K562 (cell line): Measurements from ENCODE around the gene SKOR1. TPM values are rescaled to one million over a fixed set of nuclear protein-coding genes. Genes with fewer than 3 reads are reported as not detected.

Experiments
- ATAC-seq: fragments of 200-7000 bp; cut with Tn5 transposase; 3 replicates; pipeline ENCODE4 v1.9.1; 2020; ENCODE audit warnings: moderate library complexity
- BruUV-seq: library from RNA; stranded (reverse); fragments of 400-500 nt; replicated peaks from 2 replicates; lab custom pipeline; 2021; lab: Mats Ljungman, UMichigan
- CTCF ChIA-PET: fragments of 300-600 bp; formaldehyde crosslinking; extraction: SDS; loops from one replicate; lab custom pipeline; 2021; ENCODE audit warnings: low intra/inter-chr PET ratio; lab: Yijun Ruan, JAX
- POLR2A ChIA-PET: fragments of 300-600, 350-650 bp; sonication (Branson Sonifier 250); formaldehyde crosslinking; extraction: SDS; loops from one replicate; lab custom pipeline; 2021; ENCODE audit warnings: antibody characterized with exemption, inconsistent platforms; lab: Yijun Ruan, JAX
- DNase-seq, 4 experiments: peaks; one replicate each; pipeline versions ENCODE4 v3.0.0 to v3.0.0-alpha.2; 2011 to 2018; ENCODE audit warnings: low spot score in 3 of 4, mixed read lengths in 3 of 4; ENCODE audit errors: extremely low read depth in 1 of 4
- FAIRE-seq: peaks from 2 replicates; lab custom pipeline; 2011; peaks lifted over from hg19 to GRCh38; lab: Jason Lieb, UNC
- H2AFZ ChIP-seq: 2 replicates; pipeline ENCODE4 v1.6.0; 2011; ENCODE audit warnings: low read depth, low read length, control low read depth, inconsistent platforms
- H3K27ac ChIP-seq: fragments of 200-600 bp; 3 replicates; pipeline ENCODE4 v1.8.0; 2011; ENCODE audit warnings: low read depth, mild to moderate bottlenecking, control low read depth, inconsistent platforms, low read length, moderate library complexity, mixed read lengths; ENCODE audit errors: extremely low read depth
- H3K27me3 ChIP-seq, 2 experiments: fragments of 300-600 bp in 1 of 2; 2 replicates in 1 of 2; 3 replicates in 1 of 2; pipeline versions ENCODE4 v1.6.0 to v1.8.0; 2011; ENCODE audit warnings: inconsistent platforms in 2 of 2, low read length in 2 of 2, mild to moderate bottlenecking in 1 of 2, mixed read lengths in 1 of 2, moderate library complexity in 1 of 2; ENCODE audit not compliant: control insufficient read depth in 2 of 2, insufficient read depth in 2 of 2
- H3K36me3 ChIP-seq: fragments of 300-600 bp; 3 replicates; pipeline ENCODE4 v1.8.0; 2011; ENCODE audit warnings: mild to moderate bottlenecking, low read length, inconsistent platforms; ENCODE audit not compliant: control insufficient read depth, insufficient read depth
- H3K4me1 ChIP-seq, 2 experiments: fragments of 200-600 bp in 1 of 2; replicated peaks in 1 of 2; 2 replicates in 1 of 2; 3 replicates in 1 of 2; pipeline versions ENCODE4 v1.5.1 to v1.8.0; 2011; ENCODE audit warnings: inconsistent platforms in 2 of 2, low read length in 2 of 2, mild to moderate bottlenecking in 1 of 2, mixed read lengths in 1 of 2, moderate library complexity in 1 of 2; ENCODE audit not compliant: control insufficient read depth in 2 of 2, insufficient read depth in 2 of 2
- H3K4me2 ChIP-seq: 2 replicates; pipeline ENCODE4 v1.6.1; 2011; ENCODE audit warnings: low read length, control low read depth, inconsistent platforms, mixed read lengths; ENCODE audit not compliant: insufficient read depth
- H3K4me3 ChIP-seq: fragments of 200-600 bp; sonication (generic), shearing (Covaris generic); 2 replicates; pipeline ENCODE4 v1.5.1; 2016; ENCODE audit warnings: control low read depth, inconsistent platforms
- H3K79me2 ChIP-seq: fragments of 200-600 bp; 3 replicates; pipeline ENCODE4 v1.8.0; 2011; ENCODE audit warnings: low read length, inconsistent platforms; ENCODE audit not compliant: control insufficient read depth, insufficient read depth
- H3K9ac ChIP-seq, 2 experiments: 2 replicates each; pipeline versions ENCODE4 v1.6.0 to v1.6.1; 2011; ENCODE audit warnings: low read depth in 2 of 2, low read length in 2 of 2, control low read depth in 1 of 2, inconsistent platforms in 1 of 2, mild to moderate bottlenecking in 1 of 2, mixed read lengths in 1 of 2; ENCODE audit not compliant: insufficient read depth in 1 of 2
- H3K9me1 ChIP-seq: one replicate; pipeline ENCODE4 v1.6.0; 2011; ENCODE audit warnings: inconsistent platforms, mild to moderate bottlenecking, low read length, moderate library complexity; ENCODE audit not compliant: control insufficient read depth, insufficient read depth
- H3K9me3 ChIP-seq: replicated peaks from 2 replicates; pipeline ENCODE4 v1.5.1; 2011; ENCODE audit warnings: low read depth, low read length, inconsistent platforms; ENCODE audit not compliant: control insufficient read depth, insufficient read depth
- H4K20me1 ChIP-seq: replicated peaks from 2 replicates; pipeline ENCODE4 v1.6.1; 2011; ENCODE audit warnings: low read length, inconsistent platforms, mixed read lengths; ENCODE audit not compliant: control insufficient read depth, insufficient read depth
- EZH2 ChIP-seq: IDR thresholded peaks from 2 replicates; pipeline ENCODE4 v1.6.1; 2012; ENCODE audit warnings: low read depth, mild to moderate bottlenecking, inconsistent platforms, low read length, borderline replicate concordance
- HDAC8 ChIP-seq: fragments of 450-650 bp; IDR thresholded peaks from 2 replicates; pipeline ENCODE4 v1.6.1; 2016; ENCODE audit warnings: mild to moderate bottlenecking, missing genetic modification characterization, moderate library complexity, missing compliant biosample characterization
- ILF3 ChIP-seq: fragments of 450-650 bp; IDR thresholded peaks from 2 replicates; pipeline ENCODE4 v1.6.1; 2018; ENCODE audit warnings: antibody characterized with exemption, mild to moderate bottlenecking, moderate library complexity, borderline replicate concordance
- IRF2 ChIP-seq: sonication (generic); formaldehyde crosslinking; IDR thresholded peaks from 2 replicates; pipeline ENCODE4 v1.8.1; 2022; ENCODE audit warnings: mild to moderate bottlenecking, missing genetic modification reagents
- NFE2 ChIP-seq: IDR thresholded peaks from 2 replicates; pipeline ENCODE4 v1.6.1; 2014; ENCODE audit warnings: antibody characterized with exemption, low read depth
- NR4A1 ChIP-seq, 2 experiments: fragments of 250-450 bp in 1 of 2; fragments of 450-650 bp in 1 of 2; sonication (Bioruptor Pico) in 1 of 2; IDR thresholded peaks; 2 replicates each; pipeline versions ENCODE4 v1.4.0 to v1.6.1; 2016 to 2020; ENCODE audit warnings: mild to moderate bottlenecking in 2 of 2, missing compliant biosample characterization in 1 of 2, missing genetic modification characterization in 1 of 2, moderate library complexity in 1 of 2
- PURB ChIP-seq: sonication (generic); formaldehyde crosslinking; IDR thresholded peaks from 2 replicates; pipeline ENCODE4 v1.9.0; 2021; ENCODE audit warnings: low read depth, mild to moderate bottlenecking, missing genetic modification reagents
- SMARCA5 ChIP-seq: fragments of 450-650 bp; IDR thresholded peaks from 2 replicates; pipeline ENCODE4 v1.6.1; 2016
- SPI1 ChIP-seq: IDR thresholded peaks from 2 replicates; pipeline ENCODE4 v1.6.1; 2011; ENCODE audit warnings: low read depth, low read length, control low read depth, borderline replicate concordance
- TGIF2 ChIP-seq: sonication (generic); formaldehyde crosslinking; IDR thresholded peaks from 2 replicates; pipeline ENCODE4 v1.8.1; 2022; ENCODE audit warnings: mild to moderate bottlenecking, missing genetic modification reagents, moderate library complexity
- ZSCAN32 ChIP-seq: fragments of 450-650 bp; formaldehyde crosslinking; IDR thresholded peaks from 2 replicates; pipeline ENCODE4 v1.4.0; 2020; ENCODE audit warnings: mild to moderate bottlenecking, moderate library complexity
- WGBS: fragments of 100-300 bp; shearing (Covaris generic); methylation state at CpG from one replicate; pipeline ENCODE4 v1.1.6; 2016; ENCODE audit warnings: low coverage, mixed read lengths; ENCODE audit not compliant: insufficient coverage; ENCODE audit errors: missing lambda C conversion rate; 5-methylcytosine and 5-hydroxymethylcytosine counted together
- in situ Hi-C: fragments of 300-500 bp; cut with MboI; formaldehyde crosslinking; loops from 4 replicates; pipeline ENCODE4 v1.15.0; 2018; ENCODE audit warnings: inconsistent platforms, mixed read lengths
- intact Hi-C: fragments of 100-400 bp; cut with micrococcal nuclease; formaldehyde crosslinking; loops from 2 replicates; pipeline ENCODE4 v1.14.2; 2022
- polyA plus RNA-seq, 8 experiments: library from polyadenylated mRNA; depleted of rRNA in 4 of 8; stranded (reverse) in 5 of 8; unstranded in 3 of 8; fragments of >200 nt; fragmentation: Nextera tagmentation in 2 of 8; fragmentation: Illumina TruSeq in 1 of 8; extraction: Ambion mirVana in 2 of 8; extraction: Trizol in 1 of 8; gene quantifications; 2 replicates each; pipeline versions ENCODE4 v1.2.1 to v1.2.3, GENCODE V29; 2011 to 2014; ENCODE audit warnings: inconsistent platforms in 1 of 8, missing spikeins in 1 of 8
- total RNA-seq, 7 experiments: library from RNA; depleted of rRNA in 6 of 7; stranded (reverse); fragments of >200 nt in 6 of 7; fragmentation: Illumina TruSeq in 2 of 7; extraction: Trizol in 2 of 7; gene quantifications; 2 replicates each; pipeline versions ENCODE4 v1.2.1 to v1.2.3, GENCODE V29; 2011 to 2021; ENCODE audit warnings: low replicate concordance in 1 of 7
- TF ChIP-seq, protein P1 (sequence below), 2 experiments: IDR thresholded peaks in 1 of 2; conservative IDR thresholded peaks in 1 of 2; 2 replicates each; pipeline ENCODE4 v1.6.1; 2016; ENCODE audit warnings: low read depth in 2 of 2, mild to moderate bottlenecking in 1 of 2, missing compliant biosample characterization in 1 of 2, missing genetic modification characterization in 1 of 2, moderate library complexity in 1 of 2

SKOR1 gene
- total and polyA plus RNA-seq, 9 of the 15 experiments (the other 6 are each of a cell fraction or from before 2014, with no cell fraction given) = 0.04 to 0.41 (median 0.09) TPM; not detected in 3

DNA sequence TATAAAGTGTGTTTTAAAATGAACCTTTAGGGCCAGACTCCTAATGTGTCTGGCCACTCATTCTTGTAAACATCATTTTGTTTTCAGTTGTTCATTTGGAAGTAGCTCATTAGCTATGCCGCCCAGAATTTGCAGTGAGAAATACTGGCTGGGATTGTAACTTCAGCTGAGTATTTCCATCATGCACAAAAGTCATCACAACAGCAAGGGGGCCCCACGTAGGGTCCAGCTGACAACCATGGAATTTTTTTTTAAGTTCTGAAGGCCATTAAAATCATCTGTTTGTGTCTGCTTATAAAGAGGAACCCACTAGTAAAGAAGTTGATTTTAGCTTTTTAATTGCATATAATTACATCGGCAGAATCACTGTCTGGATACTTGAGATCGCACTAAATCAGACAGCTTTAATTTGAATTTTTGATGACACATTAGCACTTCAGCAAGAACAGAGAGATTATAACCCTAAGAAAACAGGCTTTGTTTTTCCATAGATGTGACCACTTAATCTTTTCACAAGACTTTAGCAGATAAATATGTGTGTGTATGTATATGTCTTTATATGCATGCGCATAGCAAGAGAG lies 46.3 kb upstream of the SKOR1 start:
- Histone ChIP-seq H3K4me1 (peaks cover 0 to 13% of the 10 kb centered on the region in 2 experiments; a peak in 3 of 5 replicates), H3K9me1 (no peaks in the 10 kb centered on the region), H3K27me3 (no peaks in the 10 kb centered on the region), H3K9ac (no peak overlapping the region), H2AFZ (no peak overlapping the region), H3K27ac (no peak overlapping the region), H3K36me3 (no peaks in the 10 kb centered on the region), H3K9me3 (no peaks in the 10 kb centered on the region), H3K4me2 (no peak overlapping the region)
- CTCF ChIA-PET = no interaction called here
- FAIRE-seq = no peak
- ATAC-seq = no peak
- POLR2A ChIA-PET = interaction anchor here (0.6 to 1.6 kb wide), 4 partner anchors 9 to 695 kb away, joined by 3 to 5 read pairs (median 4); no protein-coding TSS in a partner anchor
- in situ Hi-C loops = no loop called here
- 60% methylated on average over 5 of the region's 5 CpGs for WGBS
- intact Hi-C loops = no loop called here
- TF ChIP-seq NFE2 (no peak), SPI1 (no peak), IRF2 (CRISPR knock-in tag) (no peak), HDAC8 (tag) (no peak), PURB (CRISPR knock-in tag) (no peak), SMARCA5 (no peak), ZSCAN32 (CRISPR knock-in tag) (no peak), ILF3 (no peak), NR4A1 (CRISPR knock-in tag; IDR thresholded peaks at IDR 0.05) (no peak), NR4A1 (tag; IDR thresholded peaks at IDR 0.05) (no peak), EZH2 (no peak), TGIF2 (CRISPR knock-in tag) (no peak)
- TF ChIP-seq, protein P1, sequence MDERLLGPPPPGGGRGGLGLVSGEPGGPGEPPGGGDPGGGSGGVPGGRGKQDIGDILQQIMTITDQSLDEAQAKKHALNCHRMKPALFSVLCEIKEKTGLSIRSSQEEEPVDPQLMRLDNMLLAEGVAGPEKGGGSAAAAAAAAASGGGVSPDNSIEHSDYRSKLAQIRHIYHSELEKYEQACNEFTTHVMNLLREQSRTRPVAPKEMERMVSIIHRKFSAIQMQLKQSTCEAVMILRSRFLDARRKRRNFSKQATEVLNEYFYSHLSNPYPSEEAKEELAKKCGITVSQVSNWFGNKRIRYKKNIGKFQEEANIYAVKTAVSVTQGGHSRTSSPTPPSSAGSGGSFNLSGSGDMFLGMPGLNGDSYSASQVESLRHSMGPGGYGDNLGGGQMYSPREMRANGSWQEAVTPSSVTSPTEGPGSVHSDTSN (CRISPR knock-in tag; IDR thresholded peaks at IDR 0.05; ENCODE audit: low read depth) = no peak
- TF ChIP-seq, protein P1 (tag; conservative IDR thresholded peaks at IDR 0.05; ENCODE audit: low read depth) = no peak
- TF ChIP-seq, all 486 proteins: peak for 0
- Histone ChIP-seq H4K20me1 (no peaks in the 10 kb centered on the region), H3K4me3 (no peak overlapping the region), H3K79me2 (no peaks in the 10 kb centered on the region)
- no peak for DNase-seq
- BruUV-seq = no TSS peak
